WTC11 (cell line): ENCODE data around the gene SLC4A1AP. TPM values are rescaled to one million over a fixed set of nuclear protein-coding genes. Genes with fewer than 3 reads are reported as not detected.

Experiments
- ATAC-seq: fragments of 200-7000 bp; cut with Tn5 transposase; 2 replicates; pipeline ENCODE4 v1.10.0; 2021; ENCODE audit warnings: mild to moderate bottlenecking, moderate library complexity
- CTCF ChIA-PET: fragments of 300-600 bp; sonication (Branson Sonifier 250); formaldehyde crosslinking; loops from one replicate; lab custom pipeline; 2021; ENCODE audit warnings: antibody characterized with exemption; lab: Charles Lee
- POLR2A ChIA-PET: fragments of 350-600 bp; sonication (Branson Sonifier 250); formaldehyde crosslinking; loops from one replicate; lab custom pipeline; 2021; ENCODE audit warnings: antibody characterized with exemption; lab: Charles Lee
- DNase-seq: peaks from one replicate; pipeline ENCODE4 v3.0.0; 2021; ENCODE audit warnings: low spot score
- H3K27ac Mint-ChIP-seq: 2 replicates; pipeline ENCODE4 v1.8.0; 2021; ENCODE audit warnings: mixed read lengths
- H3K27me3 Mint-ChIP-seq: 2 replicates; pipeline ENCODE4 v1.8.0; 2021; ENCODE audit warnings: low read depth, mild to moderate bottlenecking, moderate library complexity, mixed read lengths
- H3K36me3 Mint-ChIP-seq: 2 replicates; pipeline ENCODE4 v1.8.0; 2021; ENCODE audit warnings: mixed read lengths
- H3K4me1 Mint-ChIP-seq: 2 replicates; pipeline ENCODE4 v1.8.0; 2022; ENCODE audit warnings: mixed read lengths
- H3K4me3 Mint-ChIP-seq: 2 replicates; pipeline ENCODE4 v1.8.0; 2021; ENCODE audit warnings: mild to moderate bottlenecking, moderate library complexity, mixed read lengths
- H3K9me3 Mint-ChIP-seq: 2 replicates; pipeline ENCODE4 v1.8.0; 2021; ENCODE audit warnings: mixed read lengths
- ATF3 ChIP-seq: sonication (generic); formaldehyde crosslinking; conservative IDR thresholded peaks from 2 replicates; pipeline ENCODE4 v1.8.1; 2022; ENCODE audit warnings: mild to moderate bottlenecking, missing genetic modification reagents
- CBFB ChIP-seq: sonication (generic); formaldehyde crosslinking; IDR thresholded peaks from 2 replicates; pipeline ENCODE4 v1.8.1; 2022; ENCODE audit warnings: mild to moderate bottlenecking, low read depth, missing genetic modification reagents
- E2F5 ChIP-seq: sonication (generic); formaldehyde crosslinking; IDR thresholded peaks from 2 replicates; pipeline ENCODE4 v1.8.1; 2022; ENCODE audit warnings: mild to moderate bottlenecking, moderate library complexity, missing genetic modification reagents
- ERG ChIP-seq: fragments of 250-450 bp; sonication (Bioruptor Pico); IDR thresholded peaks from 2 replicates; pipeline ENCODE4 v1.8.0; 2021; ENCODE audit warnings: mild to moderate bottlenecking
- ETV6 ChIP-seq: sonication (generic); formaldehyde crosslinking; IDR thresholded peaks from 2 replicates; pipeline ENCODE4 v1.8.1; 2022; ENCODE audit warnings: mild to moderate bottlenecking, missing genetic modification reagents
- FOXK1 ChIP-seq: sonication (generic); formaldehyde crosslinking; IDR thresholded peaks from 2 replicates; pipeline ENCODE4 v1.8.0; 2022; ENCODE audit warnings: mild to moderate bottlenecking, moderate library complexity, missing genetic modification reagents
- JUN ChIP-seq: sonication (generic); formaldehyde crosslinking; IDR thresholded peaks from 2 replicates; pipeline ENCODE4 v1.8.0; 2023; ENCODE audit warnings: mild to moderate bottlenecking, missing genetic modification reagents
- KAT7 ChIP-seq: sonication (generic); formaldehyde crosslinking; IDR thresholded peaks from 2 replicates; pipeline ENCODE4 v1.8.1; 2023; ENCODE audit warnings: missing genetic modification reagents, mild to moderate bottlenecking, borderline replicate concordance
- NR2C2 ChIP-seq: sonication (generic); formaldehyde crosslinking; IDR thresholded peaks from 2 replicates; pipeline ENCODE4 v1.8.0; 2022; ENCODE audit warnings: mild to moderate bottlenecking, missing genetic modification reagents
- NR3C1 ChIP-seq: sonication (generic); formaldehyde crosslinking; conservative IDR thresholded peaks from 2 replicates; pipeline ENCODE4 v1.8.1; 2023; ENCODE audit warnings: low read depth, mild to moderate bottlenecking, missing genetic modification reagents
- PRRX2 ChIP-seq: fragments of 250-450 bp; sonication (Bioruptor Pico); IDR thresholded peaks from 2 replicates; pipeline ENCODE4 v1.8.0; 2021; ENCODE audit warnings: mild to moderate bottlenecking
- RELA ChIP-seq: sonication (generic); formaldehyde crosslinking; IDR thresholded peaks from 2 replicates; pipeline ENCODE4 v1.8.1; 2022; ENCODE audit warnings: missing genetic modification reagents, mild to moderate bottlenecking, borderline replicate concordance
- SMAD3 ChIP-seq: sonication (generic); formaldehyde crosslinking; IDR thresholded peaks from 2 replicates; pipeline ENCODE4 v1.8.0; 2022; ENCODE audit warnings: missing genetic modification reagents, mild to moderate bottlenecking, borderline replicate concordance
- SOX15 ChIP-seq: fragments of 250-450 bp; sonication (Bioruptor Pico); IDR thresholded peaks from 2 replicates; pipeline ENCODE4 v1.9.0; 2021; ENCODE audit warnings: mild to moderate bottlenecking
- SP1 ChIP-seq: sonication (generic); formaldehyde crosslinking; conservative IDR thresholded peaks from 2 replicates; pipeline ENCODE4 v1.8.1; 2022; ENCODE audit warnings: missing genetic modification reagents
- TEAD1 ChIP-seq: sonication (generic); formaldehyde crosslinking; IDR thresholded peaks from 2 replicates; pipeline ENCODE4 v1.8.0; 2022; ENCODE audit warnings: mild to moderate bottlenecking, missing genetic modification reagents
- ZBTB43 ChIP-seq: sonication (generic); formaldehyde crosslinking; IDR thresholded peaks from 2 replicates; pipeline ENCODE4 v1.8.1; 2023; ENCODE audit warnings: mild to moderate bottlenecking, missing genetic modification reagents
- ZMAT4 ChIP-seq: fragments of 250-450 bp; sonication (Bioruptor Pico); IDR thresholded peaks from 2 replicates; pipeline ENCODE4 v1.9.0; 2021; ENCODE audit warnings: mild to moderate bottlenecking
- ZNF219 ChIP-seq: sonication (generic); formaldehyde crosslinking; IDR thresholded peaks from 2 replicates; pipeline ENCODE4 v1.8.0; 2023; ENCODE audit warnings: missing genetic modification reagents, mild to moderate bottlenecking, borderline replicate concordance
- ZNF263 ChIP-seq: sonication (generic); formaldehyde crosslinking; IDR thresholded peaks from 2 replicates; pipeline ENCODE4 v1.8.1; 2022; ENCODE audit warnings: low read depth, mild to moderate bottlenecking, moderate library complexity, missing genetic modification reagents
- ZNF281 ChIP-seq: sonication (generic); formaldehyde crosslinking; IDR thresholded peaks from 2 replicates; pipeline ENCODE4 v1.8.0; 2023; ENCODE audit warnings: mild to moderate bottlenecking, missing genetic modification reagents
- ZNF532 ChIP-seq: fragments of 250-450 bp; sonication (Bioruptor Pico); IDR thresholded peaks from 2 replicates; pipeline ENCODE4 v1.9.0; 2021; ENCODE audit warnings: mild to moderate bottlenecking, borderline replicate concordance
- ZNF671 ChIP-seq: fragments of 250-450 bp; sonication (Bioruptor Pico); IDR thresholded peaks from 2 replicates; pipeline ENCODE4 v1.8.0; 2021; ENCODE audit warnings: mild to moderate bottlenecking
- total RNA-seq: library from RNA; stranded (reverse); gene quantifications from 3 replicates; pipeline ENCODE4 v1.2.3, GENCODE V29; 2021

SLC4A1AP gene
- total RNA-seq, 1 experiment from 2014 or later, result 20.1 TPM

- no peak for ATAC-seq
- TF ChIP-seq ATF3 (CRISPR knock-in tag), result no peak
- TF ChIP-seq ZNF532 (CRISPR knock-in tag), result no peak
- no peak for TF ChIP-seq ZNF219 (CRISPR knock-in tag)
- no peak for TF ChIP-seq ZNF671
- TF ChIP-seq KAT7 (CRISPR knock-in tag), result no peak
- no peak for TF ChIP-seq JUN
- TF ChIP-seq E2F5 (CRISPR knock-in tag), result no peak
- no peak for TF ChIP-seq ETV6 (CRISPR knock-in tag)
- TF ChIP-seq NR3C1 (CRISPR knock-in tag), result no peak
- no peak for TF ChIP-seq RELA (CRISPR knock-in tag)
- TF ChIP-seq, all 79 proteins: peak for 0
- H3K27me3 Mint-ChIP-seq, result no peaks in the 10 kb centered on the region
- no peak overlapping the region for H3K27ac Mint-ChIP-seq
- no peak overlapping the region for H3K4me3 Mint-ChIP-seq
- no peaks in the 10 kb centered on the region; the same call in 1 of the 2 replicates for H3K4me1 Mint-ChIP-seq
- DNase-seq, result no peak
- no peaks in the 10 kb centered on the region for H3K9me3 Mint-ChIP-seq
- CTCF ChIA-PET, result interaction anchor here (0.6 to 4.0 kb wide), 24 partner anchors 8 to 788 kb away, joined by 3 to 34 read pairs (median 4); partner anchors contain the start of genes SLC4A1AP and SUPT7L
- no peaks in the 10 kb centered on the region for H3K36me3 Mint-ChIP-seq
- POLR2A ChIA-PET, result interaction anchor here (0.5 to 2.0 kb wide), 2 partner anchors 49 to 66 kb away, joined by 7 to 10 read pairs; no protein-coding TSS in a partner anchor
Observed at GRCh38 chr2:27704342-27704876, 40.7 kb downstream of the SLC4A1AP start.

- Mint-ChIP-seq H3K27me3 (no peaks in the 10 kb centered on the region), H3K4me1 (no peaks in the 10 kb centered on the region; the same call in 1 of the 2 replicates), H3K36me3 (no peaks in the 10 kb centered on the region), H3K9me3 (no peaks in the 10 kb centered on the region), H3K4me3 (no peak overlapping the region), H3K27ac (no peak overlapping the region)
- ChIA-PET POLR2A (interaction anchor here (0.9 to 1.0 kb wide), 2 partner anchors 11 to 47 kb away, joined by 5 to 6 read pairs; no protein-coding TSS in a partner anchor), CTCF (interaction anchor here (1.3 to 4.0 kb wide), 4 partner anchors 17 to 47 kb away, joined by 7 to 26 read pairs (median 18); no protein-coding TSS in a partner anchor)
- DNase-seq, result no peak
- ATAC-seq, result no peak
- TF ChIP-seq CBFB (CRISPR knock-in tag), result no peak
- no peak for TF ChIP-seq PRRX2 (CRISPR knock-in tag)
- no peak for TF ChIP-seq ZBTB43 (CRISPR knock-in tag)
- TF ChIP-seq SP1 (CRISPR knock-in tag), result no peak
- TF ChIP-seq SMAD3, result no peak
- no peak for TF ChIP-seq TEAD1 (CRISPR knock-in tag)
- no peak for TF ChIP-seq FOXK1 (CRISPR knock-in tag)
- no peak for TF ChIP-seq NR2C2 (CRISPR knock-in tag)
- no peak for TF ChIP-seq SOX15
- TF ChIP-seq RELA (CRISPR knock-in tag), result no peak
- no peak for TF ChIP-seq ERG (CRISPR knock-in tag)
- TF ChIP-seq ZNF263 (CRISPR knock-in tag), result no peak
- TF ChIP-seq ZMAT4, result no peak
- no peak for TF ChIP-seq ZNF281 (CRISPR knock-in tag)
Observed at GRCh38 chr2:27705851-27706622, 42.3 kb downstream of the SLC4A1AP start.
